NCI-H128 (cell line): ENCODE measurements around the gene MAL.

Experiments used
- DNase-seq: peaks from one replicate; lab custom pipeline; 2025; ENCODE audit not compliant: unreplicated experiment; lab: John Stamatoyannopoulos, UW

The MAL gene

DNA sequence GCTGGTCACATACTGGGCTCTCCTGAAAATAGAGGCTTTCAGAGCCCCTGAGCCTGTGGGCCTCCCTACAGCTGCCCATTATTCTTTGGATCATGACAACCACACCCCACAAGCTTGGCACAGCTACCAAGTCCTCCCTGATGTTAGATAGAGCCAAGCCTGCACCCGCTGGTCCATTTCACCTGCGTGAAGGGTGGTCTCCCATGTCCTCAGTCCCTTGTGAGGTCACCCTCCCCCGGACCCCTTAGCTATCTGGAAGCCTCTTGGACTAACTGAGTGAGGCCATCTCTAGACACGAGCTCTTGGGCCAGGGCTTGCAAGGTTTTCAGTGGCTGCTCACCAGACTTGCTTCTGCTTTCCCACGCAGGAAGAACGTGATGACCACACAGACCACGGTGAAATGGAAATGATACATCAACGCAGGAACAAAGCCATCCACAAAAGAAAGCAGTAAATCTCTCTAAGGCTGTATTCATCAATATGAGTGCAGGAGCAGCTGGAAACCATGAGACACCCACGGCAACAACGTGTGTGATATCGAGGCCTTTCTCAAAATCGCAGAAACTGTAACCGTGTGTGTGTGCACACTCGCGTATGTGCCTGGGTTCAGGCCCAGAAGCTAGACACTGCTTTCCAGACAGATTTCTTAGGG is 10.1 kb upstream of the MAL start:
- DNase-seq = no peak

DNA sequence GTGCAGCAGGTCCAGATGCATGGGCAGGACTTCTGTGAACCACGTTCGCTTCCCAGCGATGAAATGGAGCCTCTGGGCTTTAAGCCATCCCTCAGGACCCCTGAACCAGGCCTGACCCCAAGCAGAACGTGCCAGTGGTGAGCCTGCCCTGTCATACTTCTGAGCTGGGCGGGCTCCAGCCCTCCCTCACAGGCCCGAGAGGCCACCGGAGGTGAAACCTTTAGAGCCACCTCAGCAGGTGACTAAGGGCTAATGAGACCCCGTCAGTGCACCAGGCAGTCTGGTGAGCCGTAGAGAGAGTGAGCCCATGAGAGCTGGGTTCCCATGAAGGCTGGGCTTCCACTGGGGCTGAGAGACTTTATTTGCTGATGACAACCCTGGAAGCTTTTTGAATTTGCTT is 8.9 kb upstream of the MAL start:
- no peak for DNase-seq

DNA sequence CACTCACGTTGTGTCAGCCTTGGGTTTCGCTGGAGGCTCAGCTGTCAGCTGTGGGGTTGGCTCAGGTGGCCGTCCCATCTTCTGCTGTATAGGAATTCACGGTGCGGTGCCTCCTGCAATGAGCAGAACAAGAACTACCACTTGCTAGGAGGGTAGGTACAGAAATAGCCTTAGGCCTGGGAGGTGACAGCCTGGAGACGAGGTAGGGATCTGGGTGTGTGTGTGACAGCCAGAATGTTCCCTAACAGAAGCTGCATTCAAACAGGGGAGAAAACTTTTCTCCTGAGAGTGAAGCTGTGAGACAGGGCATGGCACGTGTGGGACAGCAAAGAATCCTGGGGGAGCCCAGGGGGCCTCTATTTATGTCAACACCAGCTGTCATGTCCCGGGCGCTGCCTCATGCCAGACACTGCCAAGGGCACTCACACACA is 8.4 kb upstream of the MAL start:
- no peak for DNase-seq

DNA sequence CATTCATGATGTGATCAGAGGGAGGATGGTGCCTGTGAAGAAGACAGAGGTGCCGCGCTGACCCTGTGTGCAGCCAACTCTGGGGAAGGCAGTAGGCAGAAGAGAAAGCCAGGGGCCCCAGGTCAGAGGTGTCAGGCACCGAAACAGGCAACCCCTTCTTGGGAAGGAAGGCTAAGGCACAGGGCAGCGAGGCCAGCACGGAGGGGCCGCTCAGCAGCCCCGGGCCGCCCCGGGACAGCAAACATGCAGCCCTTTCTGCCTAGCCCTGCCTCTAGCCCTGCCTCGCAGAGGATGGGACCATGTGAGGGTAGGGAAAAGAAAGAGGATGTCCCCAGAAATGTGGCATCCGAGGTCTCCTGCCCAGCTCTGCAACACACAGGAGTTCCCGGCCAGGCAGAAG is 7.7 kb upstream of the MAL start:
- DNase-seq = no peak

DNA sequence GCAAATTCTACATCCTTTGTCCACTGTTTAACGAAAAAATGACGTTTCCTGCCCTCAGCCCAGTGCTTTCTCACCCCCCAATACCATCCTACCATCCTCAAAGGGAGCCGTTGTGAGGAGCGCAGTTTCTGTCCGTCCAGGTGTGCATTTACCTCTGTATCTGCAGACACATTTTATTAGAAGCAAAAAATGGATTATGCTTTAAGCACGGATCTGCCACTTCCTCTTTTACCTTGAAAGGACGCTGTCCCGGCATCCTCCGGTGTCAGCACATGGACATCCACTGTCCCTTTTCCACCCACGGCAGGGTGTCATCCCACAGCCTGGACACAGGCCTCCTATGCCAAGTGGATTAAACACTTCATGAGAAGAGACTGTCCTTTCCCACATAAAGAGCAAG is 7.2 kb upstream of the MAL start:
- no peak for DNase-seq

DNA sequence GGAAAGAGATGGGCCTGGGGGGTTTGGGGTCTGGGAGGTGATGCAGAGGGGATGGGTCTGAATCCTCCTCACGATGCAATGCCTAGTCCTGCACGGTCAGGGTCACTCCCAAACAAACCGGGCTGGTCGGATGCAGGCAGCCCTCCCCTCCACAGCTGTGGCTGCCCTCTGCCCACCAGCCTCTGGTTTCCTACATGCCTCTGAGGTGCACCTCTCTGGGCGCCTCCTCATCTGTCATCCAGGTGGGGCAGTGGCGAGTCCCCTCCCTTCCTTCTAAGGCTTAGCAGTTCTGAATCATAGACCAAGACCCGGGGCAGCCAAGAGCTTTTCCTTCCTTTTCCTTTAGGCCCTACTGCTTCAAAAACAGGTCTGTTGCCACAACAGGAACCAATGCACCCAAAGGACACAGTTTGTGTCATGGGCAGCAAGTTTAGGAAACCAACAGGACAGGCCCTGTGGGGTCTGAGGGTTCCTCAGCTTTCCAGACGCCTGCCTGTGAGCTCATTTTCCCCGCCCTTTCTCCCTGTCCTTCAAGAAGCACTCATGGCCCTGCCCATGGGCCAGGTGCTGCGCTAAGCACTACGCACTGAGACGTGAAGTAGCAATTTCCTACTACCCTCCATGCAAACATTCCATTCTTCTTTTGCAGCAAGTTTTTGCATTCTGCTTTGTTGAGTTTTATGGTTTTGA is 6.5 kb upstream of the MAL start:
- DNase-seq = no peak

DNA sequence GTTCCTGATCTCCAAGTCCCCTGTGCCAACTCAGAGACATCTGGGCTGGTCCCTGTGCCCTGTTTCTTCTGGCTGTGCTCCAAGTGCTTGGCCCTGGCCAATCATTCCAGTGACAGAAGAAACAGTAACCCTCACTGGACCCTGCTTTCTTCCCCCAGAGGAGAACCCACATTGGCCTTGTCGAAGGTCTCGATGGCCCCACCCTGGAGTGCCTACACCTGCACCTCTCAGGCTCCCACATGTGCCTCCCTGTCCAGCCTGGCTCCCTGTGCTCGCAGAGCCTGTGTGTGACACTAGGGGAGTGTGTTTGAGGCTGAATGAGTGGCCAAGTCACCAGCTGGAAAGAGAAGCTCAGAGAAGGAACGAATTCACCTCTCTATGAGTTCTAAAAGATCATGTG is 5.9 kb upstream of the MAL start:
- DNase-seq = no peak

DNA sequence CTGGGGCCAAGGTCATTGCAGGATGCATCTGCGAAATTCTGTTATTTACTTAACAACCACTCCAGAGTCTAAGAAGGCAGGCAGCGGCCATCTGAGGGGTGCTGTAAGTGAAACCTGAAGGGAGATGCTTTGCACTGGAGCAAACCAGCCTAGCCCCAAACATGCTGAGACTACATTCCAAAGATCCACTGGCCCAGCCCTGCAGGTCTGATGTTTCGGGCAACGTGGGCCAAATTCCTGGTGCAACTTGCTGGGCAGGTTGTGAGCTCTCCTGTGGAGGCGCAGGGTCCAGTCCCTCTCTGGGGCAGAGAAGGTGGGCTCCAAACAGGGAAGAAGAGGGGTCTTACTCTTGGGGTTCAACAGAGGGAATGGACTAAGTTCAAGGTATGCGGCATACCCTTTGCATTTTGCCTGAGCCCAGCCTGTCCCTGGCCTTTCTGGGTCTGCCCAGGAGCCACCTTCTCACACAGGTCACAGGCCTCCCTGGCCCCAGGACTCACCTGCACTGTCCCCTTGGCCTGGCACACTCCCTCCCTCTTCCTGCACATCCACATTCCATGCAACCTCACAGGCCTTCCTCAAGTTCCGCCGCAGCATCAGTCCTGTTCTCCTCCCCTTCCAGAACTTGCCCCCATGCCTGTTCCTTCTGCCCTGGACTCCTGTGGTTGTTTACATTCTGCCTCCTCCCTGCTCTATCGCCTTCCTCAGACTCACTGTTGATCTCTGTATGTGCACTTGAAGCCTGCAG is 5.1 kb upstream of the MAL start:
- no peak for DNase-seq

DNA sequence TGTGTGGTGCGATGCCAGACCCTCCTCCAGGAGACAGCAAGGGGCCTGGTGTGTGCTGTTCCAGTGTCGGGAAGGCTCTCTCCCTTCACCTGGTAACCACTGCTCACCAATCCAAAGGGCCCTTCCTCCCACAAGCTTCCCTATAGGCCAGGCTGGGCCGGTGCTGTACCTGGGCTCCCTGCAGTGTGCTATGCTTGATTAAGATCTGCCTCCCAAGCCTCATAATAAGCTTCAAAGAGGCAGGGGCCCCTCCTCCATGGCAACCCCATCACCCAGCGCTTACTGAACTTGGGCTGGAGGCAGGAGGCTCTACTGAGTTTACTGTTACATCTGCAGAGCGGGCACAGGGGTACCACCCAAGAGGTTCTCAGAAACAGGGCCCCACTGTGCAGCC is 4.5 kb upstream of the MAL start:
- DNase-seq = no peak

DNA sequence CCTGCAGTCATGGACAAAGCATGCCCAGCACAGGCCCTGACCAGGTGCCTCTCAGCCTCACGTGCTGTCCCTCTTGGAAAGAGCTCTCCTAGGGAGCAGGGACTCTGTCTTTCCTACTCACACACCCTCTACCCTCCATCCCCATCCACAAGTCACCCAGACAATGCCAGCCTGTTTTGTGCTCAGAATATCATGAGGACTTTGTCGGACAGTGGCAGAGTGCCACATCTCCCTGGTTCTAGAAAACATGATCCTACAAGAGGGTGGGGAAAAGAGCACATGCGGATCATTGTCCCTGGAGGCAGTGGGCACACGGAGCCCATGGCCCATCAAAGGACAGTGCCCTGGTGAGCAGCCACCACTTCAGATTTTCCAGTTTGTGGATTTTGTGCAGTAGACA is 3.7 kb upstream of the MAL start:
- no peak for DNase-seq

DNA sequence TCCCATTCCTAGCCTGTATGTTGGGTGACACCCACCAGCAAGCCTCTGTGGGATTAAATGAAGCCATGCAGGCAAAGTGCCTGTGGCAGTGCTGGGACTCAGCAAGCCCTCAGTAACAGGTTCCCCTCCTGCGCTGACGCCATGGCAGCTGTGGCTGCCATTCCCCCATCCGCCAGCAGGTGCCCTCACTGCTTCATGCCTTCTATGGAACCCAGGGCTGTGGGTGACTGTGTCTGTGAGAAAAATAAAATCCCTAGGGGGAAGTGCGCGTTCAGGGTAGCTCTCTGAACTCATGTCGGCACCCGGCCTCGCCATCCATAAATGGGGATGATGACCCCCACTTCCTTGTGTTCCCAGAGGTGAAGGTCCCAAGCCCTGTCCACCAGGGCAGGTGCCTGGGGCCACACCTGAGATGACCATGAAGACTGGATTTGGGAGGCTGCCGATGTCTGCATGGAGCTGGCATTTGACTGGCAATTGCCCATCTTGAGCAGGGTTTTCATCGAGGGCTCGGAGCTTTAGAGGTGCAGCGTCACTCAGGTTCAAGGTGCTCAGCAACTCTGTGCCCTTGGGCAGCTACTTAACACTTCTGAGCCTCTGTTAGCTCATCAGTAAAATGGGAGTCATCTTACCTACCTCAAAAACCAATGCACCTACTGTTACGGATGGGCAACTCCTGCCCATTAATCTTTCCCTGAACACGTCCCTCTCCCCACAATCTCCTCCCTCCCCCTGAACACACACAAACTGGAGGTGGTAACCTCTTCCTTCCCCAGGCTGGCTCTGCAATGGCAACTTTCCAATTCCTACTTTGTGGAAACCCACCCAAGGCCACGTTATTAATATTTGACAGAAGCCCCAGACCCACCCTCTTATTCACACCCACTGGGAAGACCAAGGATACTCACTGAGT is 2.9 kb upstream of the MAL start:
- peak; percentile 55 for DNase-seq

DNA sequence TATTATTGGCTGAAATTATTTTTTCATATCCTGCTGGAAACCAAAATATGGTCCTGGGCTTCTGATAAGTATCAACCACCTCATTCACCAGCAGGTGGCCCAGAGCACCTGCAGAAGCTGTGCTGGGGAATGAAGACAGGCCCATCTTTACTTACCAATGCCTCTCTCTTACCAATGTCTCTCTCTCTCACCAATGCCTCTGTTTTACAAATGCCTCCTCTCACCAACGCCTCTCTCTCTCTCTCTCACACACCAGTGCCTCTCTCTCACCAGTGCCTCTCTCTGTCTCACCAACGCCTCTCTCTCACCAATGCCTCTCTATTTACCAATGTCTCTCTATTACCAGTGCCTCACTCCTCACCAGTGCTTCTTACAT is 2.3 kb upstream of the MAL start:
- no peak for DNase-seq

DNA sequence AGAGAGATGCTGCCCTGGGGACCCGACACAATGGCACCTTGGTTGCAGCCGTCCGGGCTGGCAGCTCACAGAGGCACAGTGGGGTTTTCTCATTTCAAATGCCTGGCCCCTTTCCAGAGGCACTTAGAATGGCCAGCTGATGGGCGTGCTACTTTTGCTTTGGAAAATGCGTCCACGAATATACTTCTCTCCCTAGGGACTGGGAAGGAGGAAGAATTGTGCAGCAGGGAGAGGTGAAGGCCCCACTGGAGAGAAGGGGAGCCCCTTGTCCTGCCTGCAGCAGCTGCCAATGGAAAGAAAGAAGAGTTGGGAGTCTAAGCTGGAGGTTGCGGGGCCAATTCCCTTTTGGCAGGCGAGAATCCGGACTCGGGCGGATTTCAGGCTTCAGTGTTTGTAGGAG is 1.1 kb upstream of the MAL start:
- no peak for DNase-seq

DNA sequence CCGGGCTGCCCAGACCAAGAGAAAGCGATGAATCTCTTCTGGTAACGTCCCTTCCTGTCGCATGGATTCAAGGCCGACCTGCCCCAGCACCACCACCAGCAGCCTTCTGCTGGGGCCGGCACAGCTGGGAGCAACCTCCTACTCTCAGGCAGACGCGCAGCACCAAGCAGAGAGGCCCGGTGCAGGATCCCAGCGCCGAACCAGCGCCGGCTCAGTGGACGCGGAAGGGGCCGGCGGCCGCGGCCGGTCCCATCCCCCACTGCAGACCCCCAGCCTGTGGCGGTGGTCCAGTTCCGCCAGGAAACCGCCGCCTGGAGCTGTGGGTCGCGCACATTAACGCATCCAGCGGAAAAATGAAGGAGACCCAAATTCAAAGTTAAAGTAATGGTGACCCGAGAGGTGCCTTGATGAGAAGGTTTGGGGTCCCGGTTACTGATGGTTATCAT is 525 bp upstream of the MAL start:
- DNase-seq = no peak

DNA sequence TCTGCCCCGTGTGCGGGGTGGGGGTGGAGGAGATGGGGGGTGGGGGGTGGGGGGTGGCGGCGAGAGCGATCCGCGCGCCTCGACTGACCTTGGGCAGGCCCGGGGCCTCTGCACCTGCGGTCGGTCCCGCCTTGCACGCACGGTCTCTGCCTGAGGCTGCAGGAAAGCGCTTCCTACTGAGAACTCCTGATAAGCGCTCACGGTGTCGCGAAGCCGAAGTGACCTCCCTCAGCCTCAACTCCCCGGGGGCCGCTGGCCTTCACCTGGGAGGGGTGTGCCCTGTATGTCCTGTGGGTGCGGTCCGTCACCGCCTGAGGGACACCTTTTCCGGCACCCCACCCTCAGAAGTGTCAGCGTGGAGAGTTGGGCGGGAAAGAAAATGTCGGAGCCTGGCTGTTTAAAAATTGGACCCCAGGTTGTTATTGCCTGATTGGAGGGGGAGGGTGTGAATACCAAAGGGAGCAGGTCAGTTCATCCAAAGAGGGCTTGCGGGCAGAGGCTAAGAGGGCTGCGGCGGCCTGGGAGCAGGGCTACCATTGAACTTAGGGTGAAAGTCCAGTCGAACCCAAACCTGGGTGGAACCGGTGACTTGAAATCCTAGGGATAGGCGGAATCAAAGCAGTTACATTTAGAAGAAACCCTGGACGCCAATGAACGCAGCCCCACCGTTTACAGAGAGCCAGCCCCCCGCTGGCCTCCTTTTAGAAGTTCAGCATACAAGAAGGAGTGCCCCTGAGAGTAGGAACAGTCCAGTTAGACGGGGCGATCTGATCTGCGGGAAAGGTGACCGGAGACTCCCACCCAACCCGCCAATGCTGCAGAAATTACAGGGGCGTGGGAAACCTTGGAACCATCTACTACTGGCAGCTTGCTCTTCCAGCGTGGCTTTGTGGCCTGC is 1.2 kb downstream of the MAL start:
- DNase-seq = no peak

DNA sequence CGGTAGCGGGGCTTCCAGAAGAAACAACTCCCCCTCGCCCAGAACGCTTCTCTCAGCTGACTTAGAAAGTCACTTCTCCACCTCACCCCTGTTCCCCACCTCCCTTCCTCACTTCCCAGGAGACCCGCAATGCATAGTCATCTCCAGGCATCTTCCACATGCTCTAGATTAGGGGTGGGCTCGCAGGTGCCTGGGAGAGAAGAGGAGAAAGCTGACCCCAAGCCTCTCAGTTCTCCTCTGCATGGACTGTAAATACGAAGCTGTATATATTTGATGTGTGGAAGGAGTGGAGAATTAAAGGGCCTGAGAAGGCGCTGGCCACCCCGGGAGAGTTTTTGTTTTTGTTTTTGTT is 1.8 kb downstream of the MAL start:
- no peak for DNase-seq

DNA sequence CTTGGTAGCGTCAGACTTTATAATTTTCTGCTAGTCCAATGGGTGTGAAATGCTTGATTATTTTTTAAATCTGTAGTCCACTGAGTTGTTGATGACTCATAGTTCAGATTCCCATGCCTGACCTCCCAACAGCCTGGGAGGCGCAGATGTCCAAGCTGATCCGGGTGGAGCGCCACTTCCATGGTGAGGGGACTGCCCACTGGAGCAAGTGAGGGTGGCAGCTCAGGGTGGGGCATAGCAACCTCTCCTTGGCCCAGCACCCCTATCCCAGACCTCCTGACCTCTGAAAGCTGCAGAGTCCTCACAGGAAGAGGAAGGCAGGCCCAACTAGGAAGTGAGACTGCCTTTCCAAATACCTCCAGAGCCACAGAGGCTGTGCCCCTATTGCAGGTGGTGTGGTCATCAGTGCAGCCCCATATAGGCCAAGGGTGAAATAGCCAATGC is 4.4 kb downstream of the MAL start:
- no peak for DNase-seq

DNA sequence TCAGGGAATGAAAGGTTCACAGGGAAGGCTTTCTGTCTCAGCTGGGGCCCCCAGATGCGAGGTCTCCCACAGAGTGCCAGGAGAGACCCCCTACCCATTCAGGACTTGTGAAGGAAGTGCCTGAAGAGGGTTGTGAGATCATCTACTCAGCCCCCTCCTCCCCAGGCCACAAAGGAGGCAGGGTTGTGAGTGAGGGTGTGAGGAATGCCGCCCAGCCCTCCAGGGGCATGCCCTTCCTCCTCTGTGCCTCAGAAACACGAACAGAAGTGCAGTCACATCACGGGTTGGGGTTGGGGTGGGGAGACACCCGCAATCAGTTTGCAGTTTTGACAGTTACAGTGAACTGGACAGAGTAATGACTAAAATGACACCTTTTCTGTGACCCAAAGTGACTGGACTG is 5.0 kb downstream of the MAL start:
- no peak for DNase-seq

DNA sequence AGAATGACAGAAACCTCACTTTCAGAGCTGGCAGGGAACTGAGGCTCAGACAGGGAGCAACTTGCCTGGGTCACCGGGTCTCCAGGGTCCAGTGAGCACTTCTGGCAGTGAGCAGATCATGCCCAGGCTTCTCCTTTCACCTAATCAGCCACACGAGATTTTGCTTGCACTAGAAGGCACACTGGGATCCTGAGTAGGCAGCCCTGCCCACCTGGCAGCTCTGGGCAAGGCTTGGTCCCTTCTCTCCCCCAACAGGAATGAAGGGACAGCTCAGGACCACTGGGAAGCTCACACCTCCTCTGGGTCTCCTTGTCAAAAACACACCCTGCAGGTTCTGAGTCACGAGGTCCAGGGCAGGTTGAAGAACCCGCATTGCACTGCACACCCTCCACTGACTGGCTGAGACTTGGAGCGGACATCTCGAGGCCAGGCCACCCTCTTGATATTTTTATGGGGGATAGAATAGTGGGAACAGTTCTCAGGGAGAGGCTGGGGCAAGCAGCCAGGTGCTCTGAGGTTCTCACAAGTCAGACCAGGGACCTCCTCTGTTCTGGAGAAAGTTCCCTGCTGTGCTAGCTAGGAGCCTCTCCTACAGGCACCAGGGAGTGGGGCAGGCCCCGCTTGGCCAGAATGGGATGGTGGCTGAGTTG is 5.7 kb downstream of the MAL start:
- DNase-seq = no peak

DNA sequence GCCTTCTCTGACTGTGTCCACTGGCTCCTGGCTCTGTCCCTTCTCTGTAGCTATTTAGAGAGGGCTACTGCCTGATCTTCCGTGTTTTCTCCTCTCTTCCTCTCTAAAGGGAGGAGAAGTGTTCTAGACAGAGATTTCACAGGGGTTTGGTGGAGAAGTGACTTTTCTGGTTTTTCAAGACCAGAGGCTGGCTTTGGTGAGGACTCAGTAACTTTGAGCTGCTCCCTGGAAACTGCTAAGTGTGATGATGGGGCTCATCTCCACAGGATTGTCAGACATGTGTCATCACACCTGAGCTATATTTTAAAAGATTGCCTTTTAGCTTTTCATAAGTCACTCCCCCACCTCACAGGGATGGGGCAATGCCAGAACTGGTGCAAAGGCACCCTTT is 6.2 kb downstream of the MAL start:
- DNase-seq = no peak
